T-helper 1 cell treated with Interleukin-12 subunit alpha and Interleukin-12 subunit beta and Interleukin-4 antibody, amounts not matched to agents 30 ng/mL and 1 ng/mL, for 36 hours (primary cell): Measurements from ENCODE around the gene RESP18. TPM values are rescaled to one million over a fixed set of nuclear protein-coding genes. Genes with fewer than 3 reads are reported as not detected.
"Not testable (repeated sequence)": the region's sequence is repeated elsewhere in the genome, so short reads cannot be mapped to it uniquely, and the experiment has no call there.

ENCODE experiments used
- intact Hi-C: fragments of 100-400 bp; cut with micrococcal nuclease; formaldehyde crosslinking; loops from one replicate; pipeline ENCODE4 v1.15.1; 2024
- total RNA-seq: library from RNA; stranded (reverse); gene quantifications from 2 replicates; pipeline ENCODE4 v1.2.3, GENCODE V29; 2022

Gene RESP18
- total RNA-seq, 1 donor from 2014 or later = not detected

- intact Hi-C loops = no loop called here
Measured at GRCh38 chr2:219325657-219326315, 6.8 kb downstream of the RESP18 start.

- intact Hi-C loops = no loop called here
Measured at GRCh38 chr2:219325136-219325535, 7.4 kb downstream of the RESP18 start.

- intact Hi-C loops = no loop called here
Measured at GRCh38 chr2:219323434-219323833, 9.1 kb downstream of the RESP18 start.

- intact Hi-C loops = no loop called here
Measured at GRCh38 chr2:219314804-219315468, 17.6 kb downstream of the RESP18 start.

- intact Hi-C loops = not testable (repeated sequence)
Measured at GRCh38 chr2:219312683-219313263, 19.8 kb downstream of the RESP18 start.

- intact Hi-C loops = loop anchor here (5.0 kb wide), 1 partner anchor 267 kb away; the partner anchor contains the start of gene CFAP65
Measured at GRCh38 chr2:219309278-219309677, 23.3 kb downstream of the RESP18 start, which contains the start of gene PTPRN. Gene PTPRN (minus strand): TSS chr2:219309401. CDS start chr2:219309332, 69 bp downstream.

GRCh38 chr2:219308142-219309101 is 24.1 kb downstream of the RESP18 start:
- intact Hi-C loops = loop anchor here (1.0 to 5.0 kb wide), 3 partner anchors 10 to 266 kb away; partner anchors contain the start of gene CFAP65

- intact Hi-C loops = loop anchor here (5.0 kb wide), 1 partner anchor 264 kb away; the partner anchor contains the start of gene CFAP65
Measured at GRCh38 chr2:219306047-219306446, 26.5 kb downstream of the RESP18 start.

- intact Hi-C loops = no loop called here
Measured at GRCh38 chr2:219304223-219304622, 28.3 kb downstream of the RESP18 start.

GRCh38 chr2:219302412-219302968 is 30.1 kb downstream of the RESP18 start:
- intact Hi-C loops = no loop called here

- intact Hi-C loops = no loop called here
Measured at GRCh38 chr2:219300022-219300421, 32.5 kb downstream of the RESP18 start.

GRCh38 chr2:219299372-219299760 is 33.2 kb downstream of the RESP18 start:
- intact Hi-C loops = loop anchor here (2.0 to 5.0 kb wide), 3 partner anchors 53 to 243 kb away; partner anchors contain the start of genes CHPF, GMPPA and TMEM198

GRCh38 chr2:219298759-219299371 is 33.7 kb downstream of the RESP18 start:
- intact Hi-C loops = loop anchor here (1.0 to 5.0 kb wide), 11 partner anchors 9 to 243 kb away; partner anchors contain the start of genes CHPF, GMPPA, NHEJ1 and RETREG2

- intact Hi-C loops = loop anchor here (1.0 to 5.0 kb wide), 11 partner anchors 10 to 244 kb away; partner anchors contain the start of genes CHPF, GMPPA, NHEJ1 and RETREG2
Measured at GRCh38 chr2:219297766-219298456, 34.6 kb downstream of the RESP18 start.

GRCh38 chr2:219296631-219297391 is 35.7 kb downstream of the RESP18 start:
- intact Hi-C loops = loop anchor here (5.0 kb wide), 2 partner anchors 200 to 245 kb away; partner anchors contain the start of genes CHPF, GMPPA and TMEM198

- intact Hi-C loops = loop anchor here (5.0 kb wide), 2 partner anchors 201 to 246 kb away; partner anchors contain the start of genes CHPF, GMPPA and TMEM198
Measured at GRCh38 chr2:219296142-219296541, 36.4 kb downstream of the RESP18 start.

- intact Hi-C loops = loop anchor here (1.0 to 5.0 kb wide), 9 partner anchors 15 to 248 kb away; partner anchors contain the start of genes ANKZF1, ATG9A, CHPF and CNPPD1
Measured at GRCh38 chr2:219294356-219295351, 37.9 kb downstream of the RESP18 start.
